Measurements from ENCODE around the gene SCAF8. TPM values are rescaled to one million over a fixed set of nuclear protein-coding genes. Genes with fewer than 3 reads are reported as not detected.

SCAF8 gene
- total and polyA plus RNA-seq, 9 of the 15 experiments (the other 6 are each of a cell fraction or from before 2014, with no cell fraction given) = 10.5 to 46.6 (median 23.2) TPM

DNA sequence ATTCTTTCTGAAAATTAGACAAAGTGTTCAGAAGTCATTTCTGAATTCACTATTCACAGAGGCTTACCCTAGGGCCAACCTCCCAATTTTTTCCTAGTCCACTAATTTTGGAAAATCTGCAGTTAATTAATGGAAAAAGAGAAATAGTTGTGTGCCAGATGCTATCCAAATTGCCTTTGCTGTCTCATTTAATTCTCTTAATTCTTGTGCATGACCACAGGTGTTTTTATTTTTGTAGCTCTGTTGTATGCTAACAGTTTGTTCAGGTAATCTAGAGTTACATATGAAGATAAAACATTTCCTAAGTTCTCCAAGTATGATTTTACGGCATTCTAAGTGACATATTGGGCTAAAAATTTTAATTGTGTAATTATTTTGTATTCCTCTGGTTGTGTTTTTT lies 96.8 kb downstream of the SCAF8 start:
- POLR2A ChIA-PET = interaction anchor here (0.6 to 1.0 kb wide), 2 partner anchors 35 to 95 kb away, joined by 3 read pairs; no protein-coding TSS in a partner anchor
- intact Hi-C loops (cut with micrococcal nuclease) (no loop called here), in situ Hi-C loops (cut with MboI) (no loop called here)
- H3K9me3 ChIP-seq (replicated peaks; ENCODE audit: control insufficient read depth, insufficient read depth, low read depth, low read length) = no peaks in the 10 kb centered on the region
- peaks cover 19% of the 10 kb centered on the region for H3K79me2 ChIP-seq (ENCODE audit: control insufficient read depth, insufficient read depth, low read length)
- no peaks in the 10 kb centered on the region for H3K4me1 ChIP-seq (replicated peaks in 1 of 2; ENCODE audit: control insufficient read depth in 2 of 2, insufficient read depth in 2 of 2, low read length in 2 of 2)
- no peak overlapping the region for H3K4me2 ChIP-seq (ENCODE audit: insufficient read depth, low read length)
- no peaks in the 10 kb centered on the region for H3K27me3 ChIP-seq (ENCODE audit: control insufficient read depth in 2 of 2, insufficient read depth in 2 of 2, low read length in 2 of 2)
- FAIRE-seq (no peak), DNase-seq (ENCODE audit: extremely low read depth in 1 of 4, low spot score in 3 of 4) (no peak), ATAC-seq (no peak)
- CTCF ChIA-PET (ENCODE audit: low intra/inter-chr PET ratio) = no interaction called here
- H3K36me3 ChIP-seq (ENCODE audit: control insufficient read depth, insufficient read depth, low read length) = peaks cover 80% of the 10 kb centered on the region
- H3K9ac ChIP-seq (ENCODE audit: insufficient read depth in 1 of 2, low read depth in 2 of 2, low read length in 2 of 2) = no peak overlapping the region
- BruUV-seq (replicated peaks) = no TSS peak
- H2AFZ ChIP-seq (ENCODE audit: low read depth, low read length) = no peak overlapping the region
- H3K9me1 ChIP-seq (ENCODE audit: control insufficient read depth, insufficient read depth, low read length) = no peaks in the 10 kb centered on the region
- 0 out of 2 replicates have a peak, but pooled peaks cover 3% of the 10 kb centered on the region for H4K20me1 ChIP-seq (replicated peaks; ENCODE audit: control insufficient read depth, insufficient read depth, low read length)
- no peak overlapping the region for H3K27ac ChIP-seq (ENCODE audit: extremely low read depth, low read depth, low read length)
- H3K4me3 ChIP-seq = no peak overlapping the region
- WGBS (ENCODE audit: insufficient coverage, low coverage, missing lambda C conversion rate) = 93% methylated on average over 1 of the region's 1 CpG
- TF ChIP-seq TSC22D4 (tag; IDR thresholded peaks at IDR 0.05) = no peak
- TF ChIP-seq CBX3 (IDR thresholded peaks at IDR 0.05; ENCODE audit: borderline replicate concordance in 1 of 2, low read length in 2 of 2) = no peak
- TF ChIP-seq ZNF12 (CRISPR knock-in tag; IDR thresholded peaks at IDR 0.05) = no peak
- TF ChIP-seq, protein P1, sequence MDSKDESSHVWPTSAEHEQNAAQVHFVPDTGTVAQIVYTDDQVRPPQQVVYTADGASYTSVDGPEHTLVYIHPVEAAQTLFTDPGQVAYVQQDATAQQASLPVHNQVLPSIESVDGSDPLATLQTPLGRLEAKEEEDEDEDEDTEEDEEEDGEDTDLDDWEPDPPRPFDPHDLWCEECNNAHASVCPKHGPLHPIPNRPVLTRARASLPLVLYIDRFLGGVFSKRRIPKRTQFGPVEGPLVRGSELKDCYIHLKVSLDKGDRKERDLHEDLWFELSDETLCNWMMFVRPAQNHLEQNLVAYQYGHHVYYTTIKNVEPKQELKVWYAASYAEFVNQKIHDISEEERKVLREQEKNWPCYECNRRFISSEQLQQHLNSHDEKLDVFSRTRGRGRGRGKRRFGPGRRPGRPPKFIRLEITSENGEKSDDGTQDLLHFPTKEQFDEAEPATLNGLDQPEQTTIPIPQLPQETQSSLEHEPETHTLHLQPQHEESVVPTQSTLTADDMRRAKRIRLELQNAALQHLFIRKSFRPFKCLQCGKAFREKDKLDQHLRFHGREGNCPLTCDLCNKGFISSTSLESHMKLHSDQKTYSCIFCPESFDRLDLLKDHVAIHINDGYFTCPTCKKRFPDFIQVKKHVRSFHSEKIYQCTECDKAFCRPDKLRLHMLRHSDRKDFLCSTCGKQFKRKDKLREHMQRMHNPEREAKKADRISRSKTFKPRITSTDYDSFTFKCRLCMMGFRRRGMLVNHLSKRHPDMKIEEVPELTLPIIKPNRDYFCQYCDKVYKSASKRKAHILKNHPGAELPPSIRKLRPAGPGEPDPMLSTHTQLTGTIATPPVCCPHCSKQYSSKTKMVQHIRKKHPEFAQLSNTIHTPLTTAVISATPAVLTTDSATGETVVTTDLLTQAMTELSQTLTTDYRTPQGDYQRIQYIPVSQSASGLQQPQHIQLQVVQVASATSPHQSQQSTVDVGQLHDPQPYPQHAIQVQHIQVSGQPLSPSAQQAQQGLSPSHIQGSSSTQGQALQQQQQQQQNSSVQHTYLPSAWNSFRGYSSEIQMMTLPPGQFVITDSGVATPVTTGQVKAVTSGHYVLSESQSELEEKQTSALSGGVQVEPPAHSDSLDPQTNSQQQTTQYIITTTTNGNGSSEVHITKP (IDR thresholded peaks at IDR 0.05; ENCODE audit: partially characterized antibody) = no peak
- TF ChIP-seq, protein P2, sequence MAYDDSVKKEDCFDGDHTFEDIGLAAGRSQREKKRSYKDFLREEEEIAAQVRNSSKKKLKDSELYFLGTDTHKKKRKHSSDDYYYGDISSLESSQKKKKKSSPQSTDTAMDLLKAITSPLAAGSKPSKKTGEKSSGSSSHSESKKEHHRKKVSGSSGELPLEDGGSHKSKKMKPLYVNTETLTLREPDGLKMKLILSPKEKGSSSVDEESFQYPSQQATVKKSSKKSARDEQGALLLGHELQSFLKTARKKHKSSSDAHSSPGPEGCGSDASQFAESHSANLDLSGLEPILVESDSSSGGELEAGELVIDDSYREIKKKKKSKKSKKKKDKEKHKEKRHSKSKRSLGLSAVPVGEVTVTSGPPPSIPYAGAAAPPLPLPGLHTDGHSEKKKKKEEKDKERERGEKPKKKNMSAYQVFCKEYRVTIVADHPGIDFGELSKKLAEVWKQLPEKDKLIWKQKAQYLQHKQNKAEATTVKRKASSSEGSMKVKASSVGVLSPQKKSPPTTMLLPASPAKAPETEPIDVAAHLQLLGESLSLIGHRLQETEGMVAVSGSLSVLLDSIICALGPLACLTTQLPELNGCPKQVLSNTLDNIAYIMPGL (CRISPR knock-in tag; IDR thresholded peaks at IDR 0.05) = no peak
- no peak for TF ChIP-seq RUNX1 (IDR thresholded peaks at IDR 0.05; ENCODE audit: low read depth)
- TF ChIP-seq ZNF507 (tag; conservative IDR thresholded peaks at IDR 0.05) = no peak
- no peak for TF ChIP-seq TOE1 (IDR thresholded peaks at IDR 0.05; ENCODE audit: borderline replicate concordance)
- TF ChIP-seq TOE1 (CRISPR knock-in tag; IDR thresholded peaks at IDR 0.05; ENCODE audit: borderline replicate concordance, low read depth) = no peak
- TF ChIP-seq KLF16 (IDR thresholded peaks at IDR 0.05) = no peak
- TF ChIP-seq, protein P3, sequence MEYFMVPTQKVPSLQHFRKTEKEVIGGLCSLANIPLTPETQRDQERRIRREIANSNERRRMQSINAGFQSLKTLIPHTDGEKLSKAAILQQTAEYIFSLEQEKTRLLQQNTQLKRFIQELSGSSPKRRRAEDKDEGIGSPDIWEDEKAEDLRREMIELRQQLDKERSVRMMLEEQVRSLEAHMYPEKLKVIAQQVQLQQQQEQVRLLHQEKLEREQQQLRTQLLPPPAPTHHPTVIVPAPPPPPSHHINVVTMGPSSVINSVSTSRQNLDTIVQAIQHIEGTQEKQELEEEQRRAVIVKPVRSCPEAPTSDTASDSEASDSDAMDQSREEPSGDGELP (CRISPR knock-in tag; IDR thresholded peaks at IDR 0.05; ENCODE audit: borderline replicate concordance) = no peak
- TF ChIP-seq ASH1L (IDR thresholded peaks at IDR 0.05; ENCODE audit: borderline replicate concordance, low read depth, partially characterized antibody) = no peak
- TF ChIP-seq U2AF2 (optimal IDR thresholded peaks at IDR 0.05; ENCODE audit: low read depth, low read length) = no peak
- TF ChIP-seq ELF2 (CRISPR knock-in tag; IDR thresholded peaks at IDR 0.05) = no peak
- TF ChIP-seq KHSRP (IDR thresholded peaks at IDR 0.05) = no peak
- TF ChIP-seq, protein P4, sequence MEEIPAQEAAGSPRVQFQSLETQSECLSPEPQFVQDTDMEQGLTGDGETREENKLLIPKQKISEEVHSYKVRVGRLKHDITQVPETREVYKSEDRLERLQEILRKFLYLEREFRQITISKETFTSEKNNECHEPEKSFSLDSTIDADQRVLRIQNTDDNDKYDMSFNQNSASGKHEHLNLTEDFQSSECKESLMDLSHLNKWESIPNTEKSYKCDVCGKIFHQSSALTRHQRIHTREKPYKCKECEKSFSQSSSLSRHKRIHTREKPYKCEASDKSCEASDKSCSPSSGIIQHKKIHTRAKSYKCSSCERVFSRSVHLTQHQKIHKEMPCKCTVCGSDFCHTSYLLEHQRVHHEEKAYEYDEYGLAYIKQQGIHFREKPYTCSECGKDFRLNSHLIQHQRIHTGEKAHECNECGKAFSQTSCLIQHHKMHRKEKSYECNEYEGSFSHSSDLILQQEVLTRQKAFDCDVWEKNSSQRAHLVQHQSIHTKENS (CRISPR knock-in tag; IDR thresholded peaks at IDR 0.05) = no peak
- TF ChIP-seq STAT5A (IDR thresholded peaks at IDR 0.05; ENCODE audit: borderline replicate concordance, low read length) = no peak

All from K562 (cell line).